Measurements from ENCODE around the gene GMPR2. TPM values are rescaled to one million over a fixed set of nuclear protein-coding genes. Genes with fewer than 3 reads are reported as not detected.

The GMPR2 gene
- total and polyA plus RNA-seq, 8 donors = 63.6 to 117 (median 106) TPM

- no peak for ATAC-seq
Observed at GRCh38 chr14:24255931-24256711, 23.4 kb downstream of the GMPR2 start.

GRCh38 chr14:24256960-24257359 lies 24.2 kb downstream of the GMPR2 start:
- H3K4me1 ChIP-seq = no peaks in the 10 kb centered on the region
- ATAC-seq = no peak
- intact Hi-C loops (cut with DNase I) = no loop called here
- H3K36me3 ChIP-seq = peaks cover 0 to 25% of the 10 kb centered on the region in 2 donors
- no peaks in the 10 kb centered on the region for H3K27me3 ChIP-seq
- H3K9me3 ChIP-seq = no peaks in the 10 kb centered on the region
- peak in 1 of 4 donors; percentile 25 for DNase-seq
- H3K27ac ChIP-seq = no peak overlapping the region
- H3K4me3 ChIP-seq = no peak overlapping the region
- TF ChIP-seq CTCF (IDR thresholded peaks at IDR 0.05) = no peak

More at GRCh38 chr14:24255931-24256711, 23.4 kb downstream of the GMPR2 start:
- H3K27ac ChIP-seq = no peak overlapping the region
- no peaks in the 10 kb centered on the region for H3K9me3 ChIP-seq
- DNase-seq = peak in 1 of 4 donors; percentile 22
- intact Hi-C loops (cut with DNase I) = no loop called here
- no peaks in the 10 kb centered on the region for H3K27me3 ChIP-seq
- H3K4me1 ChIP-seq = peaks cover 0 to 5% of the 10 kb centered on the region in 2 donors
- no peak for TF ChIP-seq CTCF (IDR thresholded peaks at IDR 0.05)
- H3K36me3 ChIP-seq = peaks cover 0 to 25% of the 10 kb centered on the region in 2 donors
- no peak overlapping the region for H3K4me3 ChIP-seq

- peaks cover 0 to 25% of the 10 kb centered on the region in 2 donors for H3K36me3 ChIP-seq
- DNase-seq = peak in 1 of 4 donors; percentile 12
- ATAC-seq = no peak
- H3K27me3 ChIP-seq = no peaks in the 10 kb centered on the region
- H3K27ac ChIP-seq = no peak overlapping the region
- intact Hi-C loops (cut with DNase I) = no loop called here
- no peaks in the 10 kb centered on the region for H3K4me1 ChIP-seq
- no peak for TF ChIP-seq CTCF (IDR thresholded peaks at IDR 0.05)
- no peaks in the 10 kb centered on the region for H3K9me3 ChIP-seq
- no peak overlapping the region for H3K4me3 ChIP-seq
Observed at GRCh38 chr14:24258119-24258518, 25.4 kb downstream of the GMPR2 start.

- H3K36me3 ChIP-seq = peaks cover 0 to 25% of the 10 kb centered on the region in 2 donors
- H3K27ac ChIP-seq = no peak overlapping the region
- DNase-seq = no peak
- H3K4me3 ChIP-seq = no peak overlapping the region
- TF ChIP-seq CTCF (IDR thresholded peaks at IDR 0.05) = no peak
- H3K9me3 ChIP-seq = no peaks in the 10 kb centered on the region
- H3K4me1 ChIP-seq = no peaks in the 10 kb centered on the region
- H3K27me3 ChIP-seq = no peaks in the 10 kb centered on the region
- ATAC-seq = no peak
- intact Hi-C loops (cut with DNase I) = no loop called here
Observed at GRCh38 chr14:24258548-24259265, 26.0 kb downstream of the GMPR2 start.
